GM18499 (cell line): ENCODE data around the gene SERGEF.

Experiments used
- ATAC-seq: cut with Tn5 transposase; IDR thresholded peaks from one replicate; pipeline ENCODE4 v1.9.1; 2021; ENCODE audit warnings: moderate number of reproducible peaks; ENCODE audit not compliant: insufficient read depth, unreplicated experiment

SERGEF gene

DNA sequence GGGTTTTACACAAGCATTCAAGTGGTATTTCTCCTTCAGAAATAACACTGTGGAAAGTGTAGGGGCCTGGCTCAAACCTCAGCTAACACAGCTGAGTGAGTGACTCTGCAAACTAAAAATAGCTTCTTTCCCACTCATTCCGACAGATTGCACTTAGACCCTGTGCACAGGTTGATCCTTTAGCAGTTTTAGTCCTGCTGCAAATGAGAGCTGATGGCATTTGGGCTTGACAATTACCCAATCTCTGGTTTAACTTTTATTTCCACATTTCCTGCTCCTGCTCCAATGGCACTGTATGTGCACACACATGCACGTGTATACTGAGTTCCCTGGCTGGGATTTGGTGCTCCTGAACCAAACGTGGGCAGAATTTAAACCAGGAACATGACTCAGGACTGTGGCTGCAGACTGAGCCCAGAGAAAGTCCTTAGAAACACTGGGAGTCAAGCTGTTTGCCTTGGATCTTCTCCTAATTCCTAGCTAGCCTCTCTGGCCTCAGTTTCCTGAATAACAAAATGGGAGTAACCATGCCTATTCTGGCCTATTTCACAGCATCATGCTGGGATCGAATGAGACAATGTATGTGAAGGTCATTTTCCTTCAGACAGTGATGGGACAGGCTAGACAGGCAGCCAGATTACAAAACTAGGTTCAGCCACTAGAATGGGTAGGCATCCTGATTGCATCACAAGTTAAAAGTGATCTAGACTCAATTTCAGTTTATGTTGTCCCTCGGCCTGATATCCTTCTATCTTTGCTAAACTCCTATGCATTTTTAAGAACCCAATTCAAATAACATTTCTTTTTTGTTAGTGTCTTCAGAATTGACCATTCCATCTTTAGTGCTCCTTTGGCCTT lies 58.2 kb downstream of the SERGEF start:
- no peak for ATAC-seq

GRCh38 chr11:17952487-17952886 lies 60.4 kb downstream of the SERGEF start:
- ATAC-seq: no peak

DNA sequence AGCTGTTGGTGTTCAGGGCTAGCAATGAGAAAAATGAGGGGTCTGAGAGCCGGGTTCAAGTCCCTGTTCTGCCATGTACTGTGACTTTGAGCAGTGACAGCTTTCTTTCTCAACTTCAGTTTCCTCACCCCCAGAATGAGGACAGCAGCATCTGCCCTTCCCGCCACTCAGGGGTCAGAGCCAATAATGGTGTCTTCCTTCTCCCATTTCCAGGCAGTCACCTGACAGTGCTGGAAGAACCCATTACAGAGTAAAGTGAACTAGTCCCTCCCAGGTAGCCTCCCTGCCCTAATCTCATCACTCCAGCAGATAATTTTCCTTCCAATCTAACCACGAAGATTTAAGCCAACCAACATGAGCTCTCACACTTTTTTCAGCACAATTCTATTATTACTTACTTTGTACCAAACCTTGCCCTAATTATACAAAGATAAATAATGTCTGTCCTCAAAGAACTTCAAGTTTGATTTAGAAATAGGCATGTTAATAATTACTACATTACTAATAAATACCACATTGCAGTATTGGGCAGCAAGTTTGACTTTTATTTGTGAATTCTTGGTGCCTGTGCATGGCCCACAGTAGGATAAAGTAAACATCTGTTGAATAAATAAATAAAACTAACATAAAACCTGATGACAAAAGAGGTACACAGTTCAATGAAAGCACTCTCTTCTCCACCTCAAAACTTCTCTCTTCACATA lies 61.0 kb downstream of the SERGEF start:
- no peak for ATAC-seq

DNA sequence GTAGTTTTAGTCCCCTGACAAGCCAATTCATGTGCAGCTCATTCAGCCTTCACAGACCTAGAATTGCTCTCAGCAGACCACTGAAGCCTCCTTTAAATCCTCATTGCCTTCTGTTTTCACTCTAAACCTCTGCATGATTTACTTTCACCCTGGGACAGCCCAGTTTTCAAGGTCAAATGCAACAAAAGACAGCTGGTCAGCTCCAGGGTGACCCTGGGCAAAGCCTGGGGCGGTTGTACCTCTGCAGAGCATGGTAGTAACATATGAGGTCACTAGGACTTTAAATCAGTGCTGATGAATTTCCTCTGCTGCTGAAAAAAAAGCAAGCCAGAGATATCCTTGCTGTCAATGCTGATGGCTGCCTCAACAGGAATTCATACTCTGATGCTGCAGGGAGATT lies 62.2 kb downstream of the SERGEF start:
- ATAC-seq: no peak

DNA sequence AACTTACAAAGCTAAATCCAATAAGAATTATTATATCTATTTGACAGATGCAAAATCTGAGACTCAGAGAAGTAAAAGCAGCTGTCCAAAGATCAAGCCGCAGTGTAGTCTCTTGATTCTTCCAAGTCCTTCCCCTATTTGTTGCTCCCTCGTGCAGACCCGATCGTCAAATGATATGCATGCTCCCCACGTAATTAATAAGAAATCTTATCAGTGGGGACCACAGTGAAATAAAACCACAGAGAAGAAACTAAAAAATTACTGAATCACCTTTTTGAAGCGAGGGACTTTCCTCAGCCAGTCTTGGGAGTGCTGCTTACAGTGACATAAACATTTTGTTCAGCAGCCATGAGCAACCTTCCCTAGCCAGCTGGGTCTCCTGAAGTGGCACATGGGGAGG lies 64.6 kb downstream of the SERGEF start:
- no peak for ATAC-seq

GRCh38 chr11:17939542-17939941 lies 73.3 kb downstream of the SERGEF start:
- no peak for ATAC-seq

DNA sequence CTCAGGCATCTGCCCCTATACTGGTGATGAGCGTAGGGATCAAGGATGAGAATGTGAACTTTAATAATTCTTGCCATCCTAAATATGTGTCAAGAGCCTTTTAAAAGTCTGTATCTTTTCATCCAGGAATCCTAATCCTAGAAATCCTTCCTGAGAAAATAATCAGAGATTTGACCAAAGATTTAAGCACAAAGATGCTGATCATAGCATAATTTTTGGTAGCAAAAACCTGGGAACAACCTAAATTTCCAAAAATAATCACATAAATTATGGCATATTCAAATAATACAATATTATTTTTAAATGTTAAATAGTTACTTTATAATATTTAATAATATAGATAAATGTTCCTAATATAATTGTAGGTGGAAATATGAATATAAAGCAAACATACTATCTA lies 76.1 kb downstream of the SERGEF start:
- ATAC-seq: no peak

DNA sequence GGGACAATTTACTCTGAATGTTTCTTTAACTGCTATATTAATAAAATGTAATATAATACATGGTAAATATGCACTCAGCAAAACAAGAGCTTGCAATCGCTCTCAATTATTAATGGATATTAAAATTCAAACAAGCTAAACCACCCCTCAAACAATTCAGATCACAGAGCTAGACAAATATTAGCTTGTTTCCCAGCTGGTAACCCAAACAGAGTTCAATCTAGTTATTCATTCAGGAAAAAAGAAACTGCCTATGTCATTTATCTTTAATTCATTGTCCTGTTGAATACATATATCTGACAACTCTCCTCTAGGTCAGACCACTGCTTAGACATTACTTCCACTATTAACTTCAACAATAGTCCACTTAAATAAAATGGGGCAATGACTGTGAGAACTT lies 78.7 kb downstream of the SERGEF start:
- ATAC-seq: no peak

- no peak for ATAC-seq
Observed at GRCh38 chr11:17933708-17934107, 79.1 kb downstream of the SERGEF start.

- ATAC-seq: no peak
Observed at GRCh38 chr11:17932472-17932871, 80.4 kb downstream of the SERGEF start.

- ATAC-seq: no peak
Observed at GRCh38 chr11:17931595-17931994, 81.3 kb downstream of the SERGEF start.

DNA sequence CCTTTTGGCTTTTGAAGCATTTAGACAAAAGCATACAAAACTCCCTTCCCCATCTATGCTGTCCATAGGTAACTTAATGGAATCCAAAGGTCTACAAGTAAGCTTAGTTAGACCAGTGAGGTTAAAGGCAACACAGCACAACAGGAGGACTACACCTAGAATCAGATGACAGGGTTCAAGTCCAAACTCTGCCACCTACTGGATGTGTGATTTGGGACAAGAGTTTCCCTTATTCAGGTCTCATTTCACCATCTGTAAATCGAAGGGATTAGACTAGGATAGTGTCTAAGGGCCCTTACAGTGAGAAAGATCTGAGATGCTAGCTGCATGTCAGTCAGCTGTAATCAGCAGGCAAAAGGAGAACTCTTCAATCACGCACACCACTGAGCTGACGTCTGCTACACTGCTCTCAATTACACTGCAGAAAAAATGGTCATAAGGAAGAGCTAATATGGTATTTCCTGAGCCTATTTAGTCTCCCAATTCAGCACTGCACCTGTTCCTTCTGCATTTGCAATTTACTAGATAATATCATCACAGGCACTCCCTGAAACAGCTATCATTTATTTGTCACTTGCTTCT lies 82.2 kb downstream of the SERGEF start:
- ATAC-seq: no peak

GRCh38 chr11:17929171-17929570 lies 83.7 kb downstream of the SERGEF start:
- no peak for ATAC-seq

DNA sequence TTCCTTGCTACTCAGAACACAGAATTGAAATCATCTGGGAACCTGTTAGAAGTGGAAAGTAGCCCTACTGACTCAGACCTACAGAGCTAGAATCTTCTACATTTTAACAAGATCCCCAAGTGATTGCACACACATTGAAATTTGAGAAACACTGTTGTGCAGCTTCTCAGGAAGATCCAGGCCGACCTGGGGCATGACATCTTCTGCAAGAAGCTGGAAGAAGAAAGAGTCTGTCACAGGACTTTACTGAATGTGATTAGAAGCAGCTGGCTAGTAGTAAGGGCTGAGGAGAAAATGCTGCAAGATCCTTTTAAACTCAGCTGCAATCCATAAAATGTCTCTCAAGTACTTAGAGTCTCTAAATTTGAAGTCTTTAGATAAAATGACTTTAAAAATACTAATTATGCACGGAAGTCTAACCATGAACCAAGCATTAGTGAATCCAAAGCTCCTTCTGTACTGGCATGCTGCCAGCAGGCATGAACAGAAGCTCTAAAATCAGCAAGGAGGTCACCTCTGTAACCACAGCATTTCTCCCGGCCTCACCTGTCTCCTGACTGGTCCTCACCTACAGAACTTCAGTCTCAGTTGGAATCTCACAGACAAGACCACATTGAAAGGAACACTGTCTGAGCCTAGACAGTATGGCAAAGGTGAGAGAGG lies 85.0 kb downstream of the SERGEF start:
- ATAC-seq: no peak

DNA sequence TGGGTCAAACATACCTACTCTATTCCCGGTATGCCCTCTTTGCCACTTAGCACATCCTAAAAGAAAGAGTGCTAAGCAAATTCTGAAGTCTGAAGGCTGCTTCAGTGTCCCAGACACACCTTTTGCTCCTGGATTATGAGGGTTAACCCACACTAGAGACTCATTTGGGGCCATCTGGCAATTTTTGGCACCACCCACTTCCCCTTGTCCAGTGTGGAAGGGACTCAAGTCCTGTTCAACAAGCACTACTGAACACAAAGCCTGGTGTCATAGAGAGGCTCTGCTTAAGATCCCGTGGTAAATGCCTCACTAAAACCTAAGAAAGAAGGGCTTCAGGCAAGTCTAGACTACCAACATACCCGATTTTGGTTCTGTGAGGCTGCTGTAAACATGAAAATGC lies 85.8 kb downstream of the SERGEF start:
- ATAC-seq: no peak

- ATAC-seq: no peak
Observed at GRCh38 chr11:17924713-17925112, 88.1 kb downstream of the SERGEF start.

- ATAC-seq: no peak
Observed at GRCh38 chr11:17923217-17923616, 89.6 kb downstream of the SERGEF start.

- no peak for ATAC-seq
Observed at GRCh38 chr11:17922416-17922788, 90.4 kb downstream of the SERGEF start.

DNA sequence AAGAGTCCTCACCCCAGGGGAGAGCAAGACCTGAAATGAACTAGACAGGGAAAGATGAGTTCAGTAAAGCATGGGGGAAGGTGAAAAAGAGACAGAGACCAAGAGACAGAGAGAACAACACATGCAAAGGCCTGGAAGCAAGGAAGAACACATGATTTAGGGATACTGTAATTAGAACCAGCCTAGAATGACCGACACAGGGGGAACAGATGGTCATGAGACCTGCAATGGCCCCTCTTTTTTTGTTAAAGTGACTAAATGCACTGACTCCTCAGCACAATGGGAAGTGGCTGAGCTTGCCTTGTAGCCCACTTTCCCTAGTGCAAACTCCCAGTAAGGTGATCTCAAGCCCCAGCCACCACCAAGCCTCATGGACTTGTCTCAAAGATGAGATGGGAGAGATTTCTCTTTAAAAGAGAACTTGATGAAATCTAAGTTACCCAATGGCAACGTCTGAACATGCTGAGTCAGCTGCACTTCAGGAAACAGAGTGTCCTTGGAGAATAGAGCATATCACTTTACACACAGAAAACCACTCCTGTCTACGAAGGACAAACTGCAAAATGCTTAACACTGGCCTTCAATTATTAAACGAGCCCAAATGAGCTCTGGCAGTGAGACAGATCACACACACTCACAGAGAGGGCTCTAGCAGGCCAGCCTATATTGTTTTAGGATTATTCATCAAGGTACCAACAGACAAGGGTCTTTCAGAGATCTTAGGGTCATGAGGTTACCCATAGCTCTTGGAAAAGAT lies 91.0 kb downstream of the SERGEF start:
- ATAC-seq: no peak

DNA sequence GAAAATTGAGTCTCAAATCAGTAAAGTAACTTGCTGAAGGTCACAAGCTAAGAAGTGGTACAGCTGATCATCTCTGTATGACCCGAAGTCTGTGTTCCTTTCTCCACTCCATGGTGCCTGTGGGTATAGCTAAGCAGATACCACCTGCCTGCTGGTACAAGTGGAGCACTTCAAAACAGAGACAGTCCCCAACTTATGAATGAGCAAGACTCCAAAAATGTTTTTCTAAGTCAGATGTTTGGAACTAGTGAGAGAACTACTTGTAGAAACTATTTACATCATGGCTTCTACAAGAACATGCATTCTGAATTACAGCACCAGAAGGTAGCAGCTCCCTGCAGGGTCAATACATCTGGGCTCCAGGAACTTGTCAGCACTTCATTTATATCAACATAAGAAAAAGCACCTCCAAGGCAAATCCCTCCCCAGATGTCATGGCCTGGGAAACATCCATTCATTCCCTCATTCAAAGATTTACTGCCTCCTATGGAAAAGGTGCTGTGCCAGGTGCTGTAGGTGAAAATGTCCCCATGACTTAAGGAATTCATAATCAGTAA lies 94.7 kb downstream of the SERGEF start:
- no peak for ATAC-seq
